ENCODE results near the gene DEPP1.

DEPP1 gene

DNA sequence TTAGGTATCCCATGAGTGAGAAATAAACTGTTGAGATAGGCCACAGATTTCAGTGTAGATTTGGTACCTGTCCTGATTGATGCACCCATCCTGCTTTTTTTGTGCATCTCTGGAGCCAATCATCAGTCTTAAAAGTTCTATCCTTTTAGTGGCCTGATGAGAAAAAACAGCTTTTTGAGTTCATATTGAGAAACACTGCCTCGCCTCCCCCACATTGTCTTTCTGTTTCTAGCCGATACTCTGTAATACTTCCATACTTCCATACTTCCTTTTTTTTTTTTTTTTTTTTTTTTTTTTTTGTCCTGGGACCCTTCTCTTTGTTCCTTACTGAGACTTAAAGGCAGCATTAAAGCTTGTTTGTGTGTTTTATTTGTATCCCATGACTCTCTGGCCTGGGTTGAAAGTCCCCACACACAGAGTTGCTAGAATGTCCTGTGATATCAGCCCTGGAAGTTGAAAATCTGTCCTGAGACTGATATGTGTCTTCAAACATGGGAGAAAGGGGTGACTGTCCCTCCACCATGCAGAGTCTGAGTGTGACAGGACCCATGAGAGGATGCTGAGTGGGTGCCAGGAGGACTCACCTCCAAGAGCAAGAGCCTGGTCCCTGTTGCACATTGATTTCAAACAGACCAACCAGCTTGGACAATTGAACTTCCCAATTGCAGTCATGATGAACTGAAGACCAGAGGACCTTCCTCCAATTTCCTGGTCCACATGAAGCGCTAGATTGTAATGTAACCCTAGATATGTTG, 27.8 kb upstream of the DEPP1 start:
- Histone ChIP-seq H3K36me3 (ENCODE audit: control insufficient read depth, insufficient read depth, low read length) (no peaks in the 10 kb centered on the region), H3K4me3 (replicated peaks; ENCODE audit: low read depth, low read length) (no peak overlapping the region), H3K27me3 (replicated peaks; ENCODE audit: control insufficient read depth, insufficient read depth, low read length) (no peaks in the 10 kb centered on the region)
- DNase-seq (ENCODE audit: extremely low read depth, insufficient read length): no peak
- TF ChIP-seq, protein P1, sequence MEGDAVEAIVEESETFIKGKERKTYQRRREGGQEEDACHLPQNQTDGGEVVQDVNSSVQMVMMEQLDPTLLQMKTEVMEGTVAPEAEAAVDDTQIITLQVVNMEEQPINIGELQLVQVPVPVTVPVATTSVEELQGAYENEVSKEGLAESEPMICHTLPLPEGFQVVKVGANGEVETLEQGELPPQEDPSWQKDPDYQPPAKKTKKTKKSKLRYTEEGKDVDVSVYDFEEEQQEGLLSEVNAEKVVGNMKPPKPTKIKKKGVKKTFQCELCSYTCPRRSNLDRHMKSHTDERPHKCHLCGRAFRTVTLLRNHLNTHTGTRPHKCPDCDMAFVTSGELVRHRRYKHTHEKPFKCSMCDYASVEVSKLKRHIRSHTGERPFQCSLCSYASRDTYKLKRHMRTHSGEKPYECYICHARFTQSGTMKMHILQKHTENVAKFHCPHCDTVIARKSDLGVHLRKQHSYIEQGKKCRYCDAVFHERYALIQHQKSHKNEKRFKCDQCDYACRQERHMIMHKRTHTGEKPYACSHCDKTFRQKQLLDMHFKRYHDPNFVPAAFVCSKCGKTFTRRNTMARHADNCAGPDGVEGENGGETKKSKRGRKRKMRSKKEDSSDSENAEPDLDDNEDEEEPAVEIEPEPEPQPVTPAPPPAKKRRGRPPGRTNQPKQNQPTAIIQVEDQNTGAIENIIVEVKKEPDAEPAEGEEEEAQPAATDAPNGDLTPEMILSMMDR (IDR thresholded peaks at IDR 0.05; ENCODE audit: insufficient read depth, low read length, poor library complexity, severe bottlenecking): no peak

DNA sequence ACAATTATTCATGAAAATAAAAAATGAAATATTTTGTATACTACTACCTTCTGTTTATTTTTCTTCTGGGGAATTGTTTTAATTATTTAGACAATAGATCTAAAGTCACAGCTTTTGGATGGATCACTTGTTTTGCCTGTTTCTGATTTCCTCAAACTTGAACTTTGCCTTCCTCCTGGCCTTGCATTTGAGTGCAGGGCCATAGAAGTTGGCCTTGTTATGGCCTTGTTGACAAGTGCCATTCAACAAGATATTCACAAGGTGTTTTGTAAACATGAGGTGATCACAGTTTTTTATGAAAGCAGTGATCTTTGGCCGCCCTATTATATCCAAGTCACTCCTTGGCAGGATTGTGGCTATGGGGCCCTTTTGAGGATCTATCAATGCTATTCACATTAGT, 26.7 kb upstream of the DEPP1 start:
- no peaks in the 10 kb centered on the region for H3K36me3 ChIP-seq (ENCODE audit: control insufficient read depth, insufficient read depth, low read length)
- H3K4me3 ChIP-seq (replicated peaks; ENCODE audit: low read depth, low read length): no peak overlapping the region
- DNase-seq (ENCODE audit: extremely low read depth, insufficient read length): no peak
- TF ChIP-seq, protein P1 (IDR thresholded peaks at IDR 0.05; ENCODE audit: insufficient read depth, low read length, poor library complexity, severe bottlenecking): no peak
- H3K27me3 ChIP-seq (replicated peaks; ENCODE audit: control insufficient read depth, insufficient read depth, low read length): no peaks in the 10 kb centered on the region

DNA sequence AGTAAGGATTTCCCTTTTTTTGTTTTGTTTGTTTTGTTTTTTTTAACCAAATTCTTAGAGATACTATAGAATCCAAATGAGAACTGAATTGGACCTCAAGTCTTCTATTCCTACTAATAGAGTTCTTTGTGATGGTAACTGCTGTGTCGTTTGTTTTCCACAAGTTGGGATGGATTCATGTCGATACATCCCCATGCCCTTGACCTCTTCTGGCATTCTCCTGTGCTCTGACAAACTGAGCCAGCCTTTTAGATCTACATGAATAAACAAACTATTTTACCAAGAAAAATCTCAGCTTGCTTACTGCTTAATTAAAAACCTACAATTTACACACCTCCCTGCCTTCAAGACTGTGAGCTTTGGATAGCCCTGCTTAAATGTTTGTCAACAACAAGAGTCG, 26.1 kb upstream of the DEPP1 start:
- Histone ChIP-seq H3K4me3 (replicated peaks; ENCODE audit: low read depth, low read length) (no peak overlapping the region), H3K27me3 (replicated peaks; ENCODE audit: control insufficient read depth, insufficient read depth, low read length) (no peaks in the 10 kb centered on the region), H3K36me3 (ENCODE audit: control insufficient read depth, insufficient read depth, low read length) (no peaks in the 10 kb centered on the region)
- DNase-seq (ENCODE audit: extremely low read depth, insufficient read length): no peak
- TF ChIP-seq, protein P1 (IDR thresholded peaks at IDR 0.05; ENCODE audit: insufficient read depth, low read length, poor library complexity, severe bottlenecking): no peak

DNA sequence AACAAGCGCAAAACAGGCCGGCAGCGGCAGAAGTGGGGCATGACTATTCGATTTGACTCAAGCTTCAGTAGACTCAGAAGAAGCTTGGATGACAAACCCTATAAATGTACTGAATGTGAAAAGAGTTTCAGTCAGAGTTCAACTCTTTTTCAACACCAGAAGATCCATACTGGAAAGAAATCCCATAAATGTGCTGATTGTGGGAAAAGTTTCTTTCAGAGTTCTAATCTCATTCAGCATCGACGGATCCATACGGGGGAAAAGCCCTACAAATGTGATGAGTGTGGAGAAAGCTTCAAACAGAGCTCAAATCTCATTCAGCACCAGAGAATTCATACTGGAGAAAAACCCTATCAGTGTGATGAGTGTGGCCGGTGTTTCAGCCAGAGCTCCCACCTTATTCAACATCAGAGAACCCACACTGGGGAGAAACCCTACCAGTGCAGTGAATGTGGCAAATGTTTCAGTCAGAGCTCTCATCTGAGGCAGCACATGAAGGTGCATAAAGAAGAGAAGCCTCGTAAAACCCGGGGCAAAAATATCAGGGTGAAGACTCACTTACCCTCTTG, 24.9 kb upstream of the DEPP1 start:
- TF ChIP-seq, protein P1 (IDR thresholded peaks at IDR 0.05; ENCODE audit: insufficient read depth, low read length, poor library complexity, severe bottlenecking): no peak
- Histone ChIP-seq H3K36me3 (ENCODE audit: control insufficient read depth, insufficient read depth, low read length) (no peaks in the 10 kb centered on the region), H3K4me3 (replicated peaks; ENCODE audit: low read depth, low read length) (no peak overlapping the region), H3K27me3 (replicated peaks; ENCODE audit: control insufficient read depth, insufficient read depth, low read length) (no peaks in the 10 kb centered on the region)
- DNase-seq (ENCODE audit: extremely low read depth, insufficient read length): no peak

DNA sequence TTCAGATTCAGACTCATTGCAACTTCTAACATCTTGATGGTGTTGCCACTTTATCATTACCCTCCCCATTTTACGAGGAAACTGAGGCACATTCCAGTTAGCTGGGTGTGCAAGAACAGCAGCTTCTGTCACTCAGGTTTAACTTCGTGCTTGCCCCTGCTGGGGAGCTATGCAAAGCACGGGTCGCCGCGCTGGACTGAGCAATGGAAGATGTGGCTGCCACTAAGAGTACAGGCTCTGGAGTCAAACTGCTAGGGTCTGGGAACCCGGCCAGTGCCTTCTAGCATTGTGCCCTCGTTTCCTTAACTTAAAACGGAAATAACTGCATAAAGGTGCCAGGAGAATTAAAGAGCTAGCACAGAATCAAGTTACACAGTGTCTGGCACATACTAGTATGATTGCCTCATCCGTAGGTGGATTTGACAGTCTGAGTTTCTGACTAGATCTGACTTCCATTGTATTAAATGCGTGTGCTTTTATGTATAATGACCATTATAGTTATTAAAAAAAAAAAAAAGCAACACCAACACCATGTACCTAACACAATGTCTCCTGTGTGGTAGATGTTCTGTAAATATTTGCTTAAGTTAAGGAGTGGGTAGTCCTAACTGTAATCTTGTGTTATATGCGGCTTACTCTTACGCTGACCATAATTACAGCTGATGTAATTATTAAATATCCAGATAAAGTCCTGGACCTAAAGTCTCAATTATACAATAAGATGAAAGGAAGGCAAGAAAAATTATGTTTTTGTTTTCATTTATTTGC, 23.0 kb upstream of the DEPP1 start:
- no peaks in the 10 kb centered on the region for H3K27me3 ChIP-seq (replicated peaks; ENCODE audit: control insufficient read depth, insufficient read depth, low read length)
- peak overlapping the region; percentile 85 for H3K4me3 ChIP-seq (replicated peaks; ENCODE audit: low read depth, low read length)
- no peaks in the 10 kb centered on the region for H3K36me3 ChIP-seq (ENCODE audit: control insufficient read depth, insufficient read depth, low read length)
- DNase-seq (ENCODE audit: extremely low read depth, insufficient read length): no peak
- TF ChIP-seq, protein P1 (IDR thresholded peaks at IDR 0.05; ENCODE audit: insufficient read depth, low read length, poor library complexity, severe bottlenecking): peak; percentile 13

Measured in GM06990 (cell line).